Kidney (tissue), 14 donors: ENCODE results near the gene OR2V1. TPM values are rescaled to one million over a fixed set of nuclear protein-coding genes. Genes with fewer than 3 reads are reported as not detected.

ENCODE experiments used
- DNase-seq, 5 donors: peaks; one replicate each; pipeline ENCODE4 v3.0.0-alpha.2; 2013 to 2020
- FAIRE-seq: peaks from 2 replicates; lab custom pipeline; 2012; peaks lifted over from hg19 to GRCh38; lab: Jason Lieb, UNC
- H3K27ac ChIP-seq, 2 donors: one replicate each; pipeline ENCODE4 v1.7.0; 2013; ENCODE audit warnings: low read depth in 2 of 2, low read length in 2 of 2, inconsistent platforms in 1 of 2
- H3K27me3 ChIP-seq: one replicate; pipeline ENCODE4 v1.7.1; 2013; ENCODE audit warnings: low read length, inconsistent platforms; ENCODE audit not compliant: control insufficient read depth, insufficient read depth
- H3K36me3 ChIP-seq, 3 donors: one replicate each; pipeline versions ENCODE4 v1.7.0 to v1.7.1; 2013; ENCODE audit warnings: low read length in 3 of 3, control low read depth in 1 of 3, inconsistent platforms in 1 of 3; ENCODE audit not compliant: insufficient read depth in 3 of 3, control insufficient read depth in 2 of 3
- H3K4me1 ChIP-seq, 3 donors: one replicate each; pipeline versions ENCODE4 v1.7.0 to v1.7.1; 2013; ENCODE audit warnings: low read length in 3 of 3, inconsistent platforms in 1 of 3, low read depth in 1 of 3; ENCODE audit not compliant: control insufficient read depth in 2 of 3, insufficient read depth in 2 of 3
- H3K4me3 ChIP-seq, 3 donors: one replicate each; pipeline versions ENCODE4 v1.7.0 to v1.8.1; 2013; ENCODE audit warnings: low read length in 3 of 3, control low read depth in 1 of 3, inconsistent platforms in 1 of 3
- H3K9ac ChIP-seq, 3 donors: one replicate each; pipeline versions ENCODE4 v1.7.0 to v1.7.1; 2013; ENCODE audit warnings: low read length in 3 of 3, control low read depth in 1 of 3, inconsistent platforms in 1 of 3
- H3K9me3 ChIP-seq, 3 donors: one replicate each; pipeline versions ENCODE4 v1.7.0 to v1.7.1; 2013; ENCODE audit warnings: low read length in 3 of 3, control low read depth in 1 of 3, inconsistent platforms in 1 of 3; ENCODE audit not compliant: control insufficient read depth in 2 of 3, insufficient read depth in 1 of 3
- intact Hi-C: fragments of 100-400 bp; cut with DNase I; formaldehyde crosslinking; loops from one replicate; pipeline ENCODE4 v1.11.1; 2022
- polyA plus RNA-seq: library from polyadenylated mRNA; stranded (reverse); fragments of 350-450 nt; fragmentation: Illumina TruSeq; extraction: RNeasy Lipid Tissue Mini Kit (QIAGEN cat#74804); gene quantifications from one replicate; pipeline ENCODE4 v1.2.3, GENCODE V29; 2014; ENCODE audit warnings: low read depth, low replicate concordance; ENCODE audit not compliant: insufficient read depth
- total RNA-seq: library from RNA; stranded (reverse); fragmentation: NEBNext Ultra II Directional; extraction: Animal tissue kit (Norgen Biotek cat#: 25700); gene quantifications from one replicate; pipeline ENCODE4 v1.2.1, GENCODE V29; 2021
- TF ChIP-seq, protein P1 (sequence below): IDR thresholded peaks from 3 replicates; pipeline ENCODE4 v1.5.1; 2012; ENCODE audit warnings: mild to moderate bottlenecking, moderate library complexity, borderline replicate concordance; ENCODE audit not compliant: insufficient read depth; ENCODE audit errors: extremely low read depth
- donor health status: control.
- donor health status: control.
- donor health status: control.
- donor health status: control.
- donor health status: control.
- donor health status: DM: yes; HTN: yes; CAD: no.
- donor health status: Normal renal cell carcinoma (clear cell type).

The OR2V1 gene
- total and polyA plus RNA-seq, 2 donors from 2014 or later: not detected

DNA sequence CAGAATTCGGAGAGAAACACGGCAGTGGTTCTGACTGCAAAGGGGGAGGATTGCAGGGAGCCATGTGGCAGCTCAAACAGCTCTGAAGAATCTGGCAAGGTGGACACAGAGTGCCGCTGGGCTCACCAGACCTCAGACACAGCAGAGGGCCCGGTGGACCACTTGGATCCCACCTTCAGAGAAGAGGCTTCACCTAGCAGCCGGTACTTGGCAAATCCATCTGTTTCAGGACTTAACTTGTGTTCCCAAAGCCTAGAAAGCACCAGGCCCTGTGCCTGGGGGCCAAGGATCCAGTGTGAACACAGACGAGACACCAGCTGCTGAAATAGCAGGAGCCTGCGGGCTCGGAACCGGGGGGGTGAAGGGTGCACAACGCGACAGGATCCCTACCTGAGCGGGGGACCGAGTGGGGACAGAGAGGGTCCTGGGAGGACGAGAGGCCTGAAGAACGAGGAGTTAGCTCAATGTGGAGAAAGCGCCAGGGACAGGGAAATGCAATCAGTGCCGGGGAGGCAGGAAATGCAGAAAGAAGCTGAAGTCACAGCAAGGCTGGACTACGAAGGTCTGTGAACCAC is 46.3 kb downstream of the OR2V1 start:
- intact Hi-C loops: no loop called here
- Histone ChIP-seq H3K9me3 (no peaks in the 10 kb centered on the region), H3K27me3 (no peaks in the 10 kb centered on the region), H3K4me1 (no peaks in the 10 kb centered on the region), H3K4me3 (no peak overlapping the region), H3K9ac (no peak overlapping the region), H3K27ac (no peak overlapping the region), H3K36me3 (no peaks in the 10 kb centered on the region)
- DNase-seq (no peak), FAIRE-seq (no peak)
- TF ChIP-seq, protein P1, sequence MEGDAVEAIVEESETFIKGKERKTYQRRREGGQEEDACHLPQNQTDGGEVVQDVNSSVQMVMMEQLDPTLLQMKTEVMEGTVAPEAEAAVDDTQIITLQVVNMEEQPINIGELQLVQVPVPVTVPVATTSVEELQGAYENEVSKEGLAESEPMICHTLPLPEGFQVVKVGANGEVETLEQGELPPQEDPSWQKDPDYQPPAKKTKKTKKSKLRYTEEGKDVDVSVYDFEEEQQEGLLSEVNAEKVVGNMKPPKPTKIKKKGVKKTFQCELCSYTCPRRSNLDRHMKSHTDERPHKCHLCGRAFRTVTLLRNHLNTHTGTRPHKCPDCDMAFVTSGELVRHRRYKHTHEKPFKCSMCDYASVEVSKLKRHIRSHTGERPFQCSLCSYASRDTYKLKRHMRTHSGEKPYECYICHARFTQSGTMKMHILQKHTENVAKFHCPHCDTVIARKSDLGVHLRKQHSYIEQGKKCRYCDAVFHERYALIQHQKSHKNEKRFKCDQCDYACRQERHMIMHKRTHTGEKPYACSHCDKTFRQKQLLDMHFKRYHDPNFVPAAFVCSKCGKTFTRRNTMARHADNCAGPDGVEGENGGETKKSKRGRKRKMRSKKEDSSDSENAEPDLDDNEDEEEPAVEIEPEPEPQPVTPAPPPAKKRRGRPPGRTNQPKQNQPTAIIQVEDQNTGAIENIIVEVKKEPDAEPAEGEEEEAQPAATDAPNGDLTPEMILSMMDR: no peak

- Histone ChIP-seq H3K4me1 (no peaks in the 10 kb centered on the region), H3K9me3 (peaks cover 0 to 2% (median 0%) of the 10 kb centered on the region in 3 donors), H3K4me3 (no peak overlapping the region), H3K36me3 (no peaks in the 10 kb centered on the region), H3K27me3 (no peaks in the 10 kb centered on the region), H3K27ac (no peak overlapping the region), H3K9ac (no peak overlapping the region)
- no peak for FAIRE-seq
- DNase-seq: no peak
- TF ChIP-seq, protein P1: no peak
- intact Hi-C loops: no loop called here
Measured at GRCh38 chr5:181081989-181082388, 49.0 kb downstream of the OR2V1 start.

DNA sequence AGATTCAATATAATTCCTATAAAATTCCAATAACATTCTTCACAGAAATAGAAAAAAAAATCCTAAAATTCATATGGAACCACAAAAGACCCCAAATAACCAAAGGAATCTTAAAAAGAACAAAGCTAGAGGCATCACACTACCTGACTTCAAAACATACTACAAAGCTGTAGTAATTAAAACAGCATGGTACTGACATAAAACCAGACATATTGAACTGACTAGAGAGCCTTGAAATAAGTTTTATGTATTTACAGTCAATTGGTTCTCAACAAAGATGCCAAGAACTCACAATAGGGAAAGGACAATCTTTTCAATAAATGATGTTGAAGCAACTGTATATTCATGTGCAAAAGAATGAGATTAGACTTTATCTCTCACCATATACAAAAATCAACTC is 54.0 kb downstream of the OR2V1 start:
- Histone ChIP-seq H3K9me3 (peaks cover 0 to 4% (median 0%) of the 10 kb centered on the region in 3 donors), H3K4me3 (no peak overlapping the region), H3K36me3 (no peaks in the 10 kb centered on the region), H3K27me3 (no peaks in the 10 kb centered on the region), H3K9ac (no peak overlapping the region), H3K27ac (no peak overlapping the region), H3K4me1 (no peaks in the 10 kb centered on the region)
- intact Hi-C loops: no loop called here
- TF ChIP-seq, protein P1: no peak
- DNase-seq (no peak), FAIRE-seq (no peak)

Other genes starting within 250 kb of the OR2V1 start
- gene BTNL8, start 232.0 kb downstream of the OR2V1 start, total RNA-seq: 0.19 TPM
- 1.2 TPM for gene BTNL8, start 232.0 kb downstream of the OR2V1 start, polyA plus RNA-seq
- gene BTNL3, start 142.3 kb downstream of the OR2V1 start, total RNA-seq: not detected
- gene BTNL3, start 142.3 kb downstream of the OR2V1 start, polyA plus RNA-seq: 0.30 TPM
- gene BTNL9, start 90.9 kb downstream of the OR2V1 start, total RNA-seq: 11.9 TPM
- 8.6 TPM for gene BTNL9, start 90.9 kb downstream of the OR2V1 start, polyA plus RNA-seq
- gene OR2V2, start 16.4 kb upstream of the OR2V1 start, total RNA-seq: not detected
- not detected for gene OR2V2, start 16.4 kb upstream of the OR2V1 start, polyA plus RNA-seq
- 6.3 TPM for gene TRIM7, start 74.0 kb upstream of the OR2V1 start, total RNA-seq
- 5.7 TPM for gene TRIM7, start 74.0 kb upstream of the OR2V1 start, polyA plus RNA-seq
- 34.9 TPM for gene TRIM41, start 92.1 kb upstream of the OR2V1 start, total RNA-seq
- gene TRIM41, start 92.1 kb upstream of the OR2V1 start, polyA plus RNA-seq: 21.8 TPM
- 1,240 TPM for gene RACK1, start 112.7 kb upstream of the OR2V1 start, total RNA-seq
- 1,699 TPM for gene RACK1, start 112.7 kb upstream of the OR2V1 start, polyA plus RNA-seq
- 18.4 TPM for gene TRIM52, start 130.0 kb upstream of the OR2V1 start, total RNA-seq
- gene TRIM52, start 130.0 kb upstream of the OR2V1 start, polyA plus RNA-seq: 9.7 TPM
- not detected for gene OR4F3, start 236.1 kb upstream of the OR2V1 start, total RNA-seq
- not detected for gene OR4F3, start 236.1 kb upstream of the OR2V1 start, polyA plus RNA-seq